NT2/D1 (cell line): ENCODE results near the gene ELOVL1.

Experiments
- YY1 ChIP-seq: IDR thresholded peaks from 2 replicates; pipeline ENCODE4 v1.6.1; 2011; ENCODE audit not compliant: insufficient read length, insufficient read depth
- ZNF274 ChIP-seq: IDR thresholded peaks from 2 replicates; pipeline ENCODE4 v1.6.1; 2011; ENCODE audit warnings: mild to moderate bottlenecking, low read depth, low read length

DNA sequence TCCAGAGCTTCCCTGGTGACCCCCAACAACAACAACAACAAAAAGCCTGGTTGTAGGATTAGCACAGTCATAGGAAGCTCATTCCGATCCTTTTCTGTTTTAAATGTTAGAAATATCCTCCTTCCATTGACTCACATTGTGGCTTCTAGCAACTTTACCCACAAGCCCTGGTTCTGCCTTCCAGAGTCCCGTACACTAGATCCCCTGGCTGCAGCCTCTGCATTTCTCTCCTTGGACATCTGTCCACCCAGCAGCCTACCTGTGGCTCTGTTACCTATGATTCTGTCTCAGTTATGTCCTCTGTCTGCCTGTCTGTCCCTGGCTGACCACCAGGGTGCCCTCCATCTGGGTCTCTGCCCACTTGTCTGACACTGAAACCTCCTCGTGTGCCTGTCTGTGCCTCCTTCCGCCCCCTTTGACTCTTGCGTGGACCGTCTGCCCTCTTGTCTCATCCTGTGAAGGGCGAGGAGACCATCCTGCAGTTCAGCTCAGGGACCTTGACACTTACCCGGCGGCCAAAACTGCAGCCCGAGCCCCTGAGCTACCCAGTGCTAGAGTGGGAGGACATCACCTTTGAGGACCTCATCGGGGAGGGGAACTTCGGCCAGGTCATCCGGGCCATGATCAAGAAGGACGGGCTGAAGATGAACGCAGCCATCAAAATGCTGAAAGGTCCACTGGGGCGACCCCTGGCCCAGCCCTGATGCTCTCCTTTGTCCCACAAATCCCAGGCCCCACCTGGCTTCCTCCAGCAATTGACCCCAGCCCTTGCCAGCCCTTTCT is 50.9 kb downstream of the ELOVL1 start:
- no peak for TF ChIP-seq YY1
- TF ChIP-seq ZNF274: no peak
